ENCODE results near the gene CAV2.

CAV2 gene

DNA sequence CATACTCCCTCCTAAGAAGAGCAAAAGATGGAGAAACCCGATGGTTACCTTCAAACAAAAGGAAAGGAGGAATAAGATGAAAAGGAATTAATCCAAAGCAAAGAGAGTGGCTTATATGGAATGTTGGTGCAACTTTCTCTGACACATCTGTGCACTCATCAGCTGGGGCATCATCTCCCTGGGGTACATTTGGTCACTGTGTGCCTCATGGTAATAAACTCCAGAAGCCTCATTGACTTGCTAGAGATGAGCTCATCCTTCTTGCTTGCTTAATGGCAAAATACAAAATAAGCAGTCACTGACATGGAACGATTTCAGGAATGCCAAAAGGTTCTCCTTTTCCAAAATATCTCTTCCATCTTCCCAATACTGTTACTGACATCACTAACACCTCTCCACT is 47.8 kb downstream of the CAV2 start:
- DNase-seq (ENCODE audit: low read depth), result no peak

DNA sequence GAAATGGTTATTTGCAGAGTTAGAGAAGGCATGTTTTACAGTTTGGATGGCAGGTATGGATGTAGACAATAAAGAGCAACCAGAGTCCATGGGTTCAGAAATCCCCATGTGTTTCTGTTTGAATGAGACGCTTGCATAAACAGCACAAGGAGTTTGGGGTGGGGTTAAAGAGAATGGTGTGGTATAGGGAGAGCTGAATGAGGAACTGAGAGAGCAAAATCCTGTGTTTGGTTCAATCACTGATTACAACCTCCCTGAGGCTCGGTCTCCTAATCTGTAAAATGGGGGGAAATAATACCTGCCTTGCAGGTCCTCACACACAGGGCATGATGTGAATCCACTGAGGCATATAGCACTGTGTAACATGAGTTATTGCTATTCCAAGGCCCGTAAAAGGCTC is 49.0 kb downstream of the CAV2 start:
- DNase-seq (ENCODE audit: low read depth), result no peak

DNA sequence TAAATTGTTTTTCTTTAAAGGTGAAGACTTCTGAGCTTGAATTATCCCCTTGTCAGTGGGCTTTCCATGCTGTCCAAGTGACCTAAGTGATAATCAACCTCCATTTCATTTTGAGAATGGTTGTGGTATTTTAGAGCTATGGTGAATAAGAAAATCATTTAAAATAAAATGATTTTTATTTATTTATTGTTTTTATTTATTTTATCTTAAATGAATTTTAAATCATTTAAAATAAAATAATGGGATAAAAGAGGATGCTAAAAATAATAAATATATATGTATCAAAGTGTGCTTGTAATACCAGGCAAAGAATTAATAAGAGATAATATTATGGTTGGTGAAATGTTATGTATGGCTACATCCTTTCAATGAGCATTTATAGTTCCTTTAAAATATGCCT is 49.8 kb downstream of the CAV2 start:
- DNase-seq (ENCODE audit: low read depth), result no peak

DNA sequence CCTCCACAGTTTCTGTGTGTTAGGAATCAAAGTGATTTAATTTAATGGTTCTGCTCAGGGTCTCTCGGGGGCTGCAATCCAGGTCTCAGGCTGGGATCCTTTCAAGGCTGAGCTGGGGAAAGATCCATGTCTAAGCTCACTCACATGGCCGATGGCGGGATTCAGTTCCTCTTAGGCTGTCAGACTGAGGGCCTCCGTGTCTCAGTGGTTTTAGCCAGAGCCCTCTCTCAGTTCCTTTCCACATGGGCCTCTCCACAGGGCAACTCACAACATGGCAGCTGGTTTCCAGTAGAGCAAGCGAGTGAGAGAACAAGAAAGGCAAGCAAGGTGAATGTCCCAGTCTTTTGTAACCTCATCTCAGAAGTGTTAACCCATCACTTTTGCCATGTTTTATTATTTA is 52.2 kb downstream of the CAV2 start:
- DNase-seq (ENCODE audit: low read depth), result no peak

DNA sequence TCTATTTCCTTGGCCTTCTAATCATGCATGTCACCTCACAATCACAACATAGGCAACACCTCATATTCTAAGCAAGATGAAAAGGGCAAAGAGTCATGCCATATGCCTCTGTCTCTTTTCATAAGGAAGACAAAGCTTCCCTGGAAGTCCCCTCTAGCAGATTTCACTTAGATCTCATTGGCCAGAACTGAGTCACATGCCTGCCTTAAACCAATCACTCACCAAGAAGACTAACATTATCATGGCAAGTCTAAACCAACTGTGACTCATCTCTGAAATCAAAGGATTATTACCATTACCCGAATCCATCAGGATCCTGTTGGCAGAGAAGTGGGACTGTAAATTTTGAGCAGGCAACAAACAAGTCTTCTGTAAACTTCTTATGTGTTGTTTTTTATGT is 53.1 kb downstream of the CAV2 start:
- DNase-seq (ENCODE audit: low read depth), result no peak

DNA sequence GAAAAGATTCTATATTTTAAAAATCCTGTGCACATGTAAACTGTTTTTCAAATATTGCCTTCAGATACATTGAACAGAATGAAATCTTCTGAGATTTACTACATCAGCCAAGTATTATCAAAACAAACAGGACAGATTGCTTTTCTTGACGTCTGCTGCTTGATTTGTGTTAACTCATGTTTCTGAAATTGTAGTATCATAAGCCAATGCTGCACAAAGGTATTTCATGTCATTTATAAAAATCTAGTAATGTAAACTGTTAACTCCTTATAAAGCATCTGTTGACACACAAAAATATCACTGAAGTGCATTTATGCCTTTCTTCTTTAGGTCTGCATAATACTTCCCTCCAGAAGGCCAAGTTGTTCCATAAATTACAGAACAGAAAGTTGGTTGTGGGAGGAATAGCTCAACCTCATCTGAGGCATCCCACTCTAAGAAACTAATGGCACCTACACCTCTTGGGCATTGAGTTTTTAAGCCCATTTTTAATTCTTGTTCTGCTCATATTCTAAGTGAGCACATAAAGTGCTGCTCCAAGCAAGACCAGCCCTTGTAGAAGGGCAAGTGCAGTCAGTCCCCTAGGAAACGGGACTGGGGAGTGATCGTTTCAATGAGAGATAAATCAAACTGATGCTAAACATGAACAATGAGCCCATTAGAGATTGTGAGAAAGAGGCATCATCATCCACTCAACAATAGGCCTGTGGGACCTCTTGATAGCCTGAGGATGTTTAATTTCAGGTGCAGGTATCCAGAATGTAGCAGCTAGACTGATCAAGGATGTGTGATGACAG is 53.8 kb downstream of the CAV2 start:
- DNase-seq (ENCODE audit: low read depth), result no peak

DNA sequence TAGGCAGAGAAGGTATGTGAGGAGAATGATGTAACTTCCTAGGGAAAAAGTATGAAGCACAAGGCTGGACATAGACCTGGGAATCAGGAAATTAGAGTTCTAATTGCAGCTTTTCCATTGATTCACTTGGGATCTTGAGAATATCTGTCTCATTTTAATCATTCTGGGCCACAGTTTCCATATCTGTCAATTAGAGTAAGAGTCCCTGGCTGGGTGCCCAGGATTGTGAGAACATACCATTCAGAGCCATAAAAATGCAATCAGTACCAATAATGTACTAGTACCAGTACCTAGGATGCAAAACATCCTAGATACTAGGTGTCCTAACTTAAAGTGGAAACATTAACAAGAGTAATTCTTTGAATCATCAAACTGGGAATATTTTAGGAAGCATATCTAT is 54.9 kb downstream of the CAV2 start:
- no peak for DNase-seq (ENCODE audit: low read depth)

DNA sequence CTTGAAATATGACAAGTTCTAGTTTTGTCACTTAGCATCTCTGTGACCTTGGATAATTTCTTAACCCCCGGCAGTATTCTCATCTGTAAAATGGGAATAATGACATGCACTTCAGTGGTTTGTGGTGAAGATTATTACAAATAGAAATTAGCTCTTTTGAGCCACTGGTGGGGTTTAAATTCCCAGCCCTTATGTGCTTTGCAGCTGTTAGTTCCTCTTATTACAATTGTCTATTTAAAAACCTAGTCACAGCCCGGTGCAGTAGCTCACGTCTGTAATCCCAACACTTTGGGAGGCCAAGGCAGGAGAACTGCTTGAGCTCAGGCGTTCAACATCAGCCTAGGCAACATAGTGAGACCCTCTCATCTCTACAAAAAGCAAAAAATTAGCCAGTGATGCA is 55.4 kb downstream of the CAV2 start:
- DNase-seq (ENCODE audit: low read depth), result no peak

DNA sequence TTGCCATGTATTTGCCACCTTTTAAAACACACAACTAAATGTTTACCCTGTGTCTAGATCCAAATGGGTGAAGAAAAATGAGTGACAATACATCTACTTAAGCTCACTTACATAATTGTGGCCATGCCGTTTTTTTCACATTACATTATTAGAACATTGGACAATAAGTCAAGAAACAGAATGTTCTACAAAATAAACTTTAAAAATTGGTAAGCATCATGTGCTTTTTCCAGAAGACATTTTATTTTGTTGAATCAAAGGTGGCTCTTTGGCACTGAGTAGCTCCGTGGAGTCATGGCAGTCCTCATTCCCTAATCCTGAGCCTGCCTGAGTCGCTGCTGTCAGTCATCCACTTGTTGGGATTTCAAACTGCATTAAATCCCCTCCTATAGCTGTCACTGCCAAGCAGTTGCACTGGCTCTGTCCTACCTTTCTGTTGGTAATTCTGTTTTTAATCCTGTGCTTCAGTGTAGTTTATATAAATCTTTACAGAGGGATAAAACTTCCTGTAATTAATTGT is 57.6 kb downstream of the CAV2 start:
- no peak for DNase-seq (ENCODE audit: low read depth)

DNA sequence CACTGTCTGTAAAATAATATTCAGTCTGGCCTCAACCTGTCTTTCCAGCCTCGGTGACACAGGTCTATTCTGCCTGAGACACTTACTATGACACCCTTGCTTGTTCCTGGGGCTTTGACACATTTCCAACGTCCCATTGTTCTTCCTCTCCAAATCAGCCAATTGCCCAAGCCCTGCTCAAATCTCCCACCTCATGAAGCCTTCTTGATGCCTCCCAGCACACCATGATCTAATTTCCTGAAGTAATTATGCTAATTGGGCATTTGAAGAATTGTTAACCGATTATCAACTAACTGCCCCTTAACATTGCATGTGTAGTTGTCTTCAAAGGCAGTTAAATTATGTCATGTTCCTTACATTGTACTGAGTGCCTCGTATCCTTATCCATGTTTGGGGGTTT is 58.4 kb downstream of the CAV2 start:
- no peak for DNase-seq (ENCODE audit: low read depth)

All from stimulated activated CD8-positive, alpha-beta memory T cell treated with anti-CD3 and anti-CD28 coated beads, Interleukin-15, amount 100 ng/mL, for 24 hours (primary cell).